ENCODE data around the gene ANKEF1.
"Not testable (repeated sequence)": the region's sequence is repeated elsewhere in the genome, so short reads cannot be mapped to it uniquely, and the experiment has no call there.

ANKEF1 gene

GRCh38 chr20:10034717-10035571 is at the start of gene ANKEF1:
TSS of gene ANKEF1 (plus strand) at chr20:10034987. CDS start at chr20:10038302, 3,315 bp downstream.
- peak; percentile 38 for DNase-seq (ENCODE audit: low read depth)

- DNase-seq (ENCODE audit: low read depth): no peak
Measured at GRCh38 chr20:9985281-9985680, 49.5 kb upstream of the ANKEF1 start.

DNA sequence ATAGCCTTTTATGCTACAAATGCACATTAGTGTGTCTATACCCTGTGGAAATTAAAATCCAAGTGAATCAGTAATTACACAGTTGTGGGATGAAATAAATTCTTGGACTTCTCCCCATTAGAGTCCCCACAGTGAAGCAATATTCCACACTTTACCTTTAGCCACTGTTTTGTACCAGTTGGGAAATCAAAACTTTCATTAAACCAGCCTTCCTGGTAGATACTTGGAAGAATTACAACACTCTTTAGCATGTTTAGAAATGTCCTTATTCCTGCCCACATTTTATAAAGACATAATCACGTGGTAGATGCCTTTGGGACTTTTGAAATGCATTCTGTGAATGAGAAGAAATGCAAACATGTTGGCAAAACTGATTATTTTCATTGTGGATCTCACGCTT is 49.0 kb upstream of the ANKEF1 start:
- DNase-seq (ENCODE audit: low read depth): no peak

- DNase-seq (ENCODE audit: low read depth): no peak
Measured at GRCh38 chr20:9989066-9989724, 45.6 kb upstream of the ANKEF1 start.

GRCh38 chr20:9993137-9993536 is 41.6 kb upstream of the ANKEF1 start:
- no peak for DNase-seq (ENCODE audit: low read depth)

DNA sequence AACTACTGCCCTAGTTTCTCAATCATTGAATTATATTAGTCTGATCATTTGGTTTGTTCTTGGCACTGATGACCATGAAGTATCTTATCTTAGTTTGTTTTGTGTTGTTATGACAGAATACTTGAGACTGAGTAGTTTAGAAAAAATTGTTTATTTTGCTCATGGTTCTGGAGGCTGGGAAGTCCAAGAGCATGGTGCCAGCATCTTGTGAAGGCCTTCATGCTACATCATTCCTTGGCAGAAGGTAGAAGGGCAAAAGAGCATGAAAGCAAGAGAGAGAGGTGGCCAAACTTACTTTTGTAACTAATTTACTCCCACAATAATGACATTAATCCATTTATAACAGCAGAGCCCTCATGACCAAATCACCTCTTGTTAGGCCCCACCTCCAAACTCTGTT is 40.1 kb upstream of the ANKEF1 start:
- no peak for DNase-seq (ENCODE audit: low read depth)

DNA sequence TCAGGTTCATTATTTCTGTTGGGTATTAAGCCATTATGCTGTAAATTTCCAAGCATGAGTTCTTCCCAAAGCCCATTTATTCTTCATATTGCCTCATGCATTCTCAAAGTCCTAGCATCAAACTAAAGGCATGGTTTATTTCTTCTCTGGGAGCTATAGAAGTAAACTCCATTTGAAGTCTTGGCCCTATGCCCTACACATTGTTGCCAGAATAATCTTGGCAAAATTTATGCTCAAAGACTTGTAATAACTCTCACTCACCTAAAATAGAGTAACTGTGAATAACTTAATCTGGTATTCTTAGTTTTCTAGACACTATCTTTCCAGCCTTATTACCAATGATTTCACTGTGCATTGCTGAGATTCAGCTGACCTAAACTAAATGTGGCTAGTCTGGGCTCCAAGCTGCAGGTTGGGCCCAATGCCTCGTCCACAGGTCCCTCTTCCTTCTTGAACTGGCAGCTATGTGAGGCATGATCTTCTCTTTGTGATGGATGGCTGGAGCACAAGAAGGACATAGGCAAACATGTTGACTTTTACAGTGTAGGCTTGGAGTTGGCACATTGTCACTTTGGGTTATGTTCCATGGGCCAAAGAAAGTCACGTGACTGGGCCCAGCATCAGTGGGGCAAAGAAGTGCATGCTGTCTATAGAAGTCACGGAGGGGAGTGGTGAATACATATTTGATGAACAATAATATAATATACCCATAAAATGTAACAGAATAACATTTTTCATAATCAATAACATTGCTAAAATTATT is 39.1 kb upstream of the ANKEF1 start:
- no peak for DNase-seq (ENCODE audit: low read depth)

GRCh38 chr20:9996944-9997343 is 37.8 kb upstream of the ANKEF1 start:
- DNase-seq (ENCODE audit: low read depth): no peak

GRCh38 chr20:9999645-10000044 is 35.1 kb upstream of the ANKEF1 start:
- no peak for DNase-seq (ENCODE audit: low read depth)

DNA sequence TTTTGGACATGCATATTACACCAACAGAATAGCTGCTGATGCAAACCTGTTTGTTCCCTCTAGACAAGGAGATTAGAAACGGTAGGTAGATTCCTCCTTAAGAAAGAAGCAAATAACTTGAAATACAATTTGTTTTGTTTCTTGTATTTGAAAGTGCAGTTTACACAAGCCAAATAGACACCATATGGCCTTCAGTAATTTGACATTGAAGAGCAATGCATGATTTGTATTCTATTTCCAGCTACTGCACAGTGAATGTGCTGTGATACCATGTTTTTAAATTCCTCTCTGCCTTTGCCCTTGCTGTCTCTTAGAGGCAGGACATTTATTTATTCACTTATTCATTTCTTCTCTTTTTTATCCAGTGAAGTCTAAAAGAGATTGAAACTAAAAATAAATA is 31.9 kb upstream of the ANKEF1 start:
- DNase-seq (ENCODE audit: low read depth): no peak

GRCh38 chr20:10004900-10005299 is 29.9 kb upstream of the ANKEF1 start:
- no peak for DNase-seq (ENCODE audit: low read depth)

- no peak for DNase-seq (ENCODE audit: low read depth)
Measured at GRCh38 chr20:10005885-10006284, 28.9 kb upstream of the ANKEF1 start.

- no peak for DNase-seq (ENCODE audit: low read depth)
Measured at GRCh38 chr20:10006447-10007090, 28.2 kb upstream of the ANKEF1 start.

- DNase-seq (ENCODE audit: low read depth): no peak
Measured at GRCh38 chr20:10007158-10007557, 27.6 kb upstream of the ANKEF1 start.

- DNase-seq (ENCODE audit: low read depth): no peak
Measured at GRCh38 chr20:10007747-10008146, 27.0 kb upstream of the ANKEF1 start.

DNA sequence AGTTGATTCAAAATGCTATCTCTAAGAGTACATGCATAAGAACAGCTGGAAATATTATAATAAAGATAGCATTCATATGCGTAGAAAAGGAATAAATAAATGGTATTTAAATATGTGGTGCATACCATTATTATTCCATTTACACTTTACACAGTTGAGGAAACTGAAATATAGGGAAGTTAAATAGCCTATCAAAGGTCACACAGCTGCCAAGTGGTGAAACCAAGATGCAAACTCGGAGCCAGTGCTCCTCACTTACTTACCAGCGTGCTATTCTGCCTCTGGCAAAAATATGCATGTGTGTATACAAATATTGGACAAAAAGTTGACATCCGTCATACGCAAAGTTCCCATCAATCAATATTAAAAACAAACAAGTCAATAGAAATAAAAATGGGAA is 22.3 kb upstream of the ANKEF1 start:
- DNase-seq (ENCODE audit: low read depth): no peak

GRCh38 chr20:10014431-10014830 is 20.4 kb upstream of the ANKEF1 start:
- no peak for DNase-seq (ENCODE audit: low read depth)

- no peak for DNase-seq (ENCODE audit: low read depth)
Measured at GRCh38 chr20:10020937-10021336, 13.8 kb upstream of the ANKEF1 start.

DNA sequence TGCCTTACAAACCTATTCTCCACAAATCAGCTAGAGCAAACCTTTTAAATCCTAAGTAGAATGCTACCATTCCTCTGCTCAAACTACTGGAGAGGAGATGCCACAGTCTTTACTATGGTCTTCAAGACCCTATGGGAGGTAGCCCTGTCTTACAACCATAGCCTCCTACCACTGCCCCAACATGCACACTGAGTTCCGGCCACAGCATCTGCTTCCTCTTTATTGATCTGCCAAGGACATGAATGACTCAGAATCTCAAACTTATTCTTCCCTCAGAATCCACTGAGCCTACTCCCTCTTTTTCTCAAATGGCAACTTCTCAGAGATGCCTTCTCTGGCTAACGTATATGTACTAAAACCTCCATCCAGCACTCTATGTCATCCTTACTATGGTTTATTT is 12.2 kb upstream of the ANKEF1 start:
- no peak for DNase-seq (ENCODE audit: low read depth)

DNA sequence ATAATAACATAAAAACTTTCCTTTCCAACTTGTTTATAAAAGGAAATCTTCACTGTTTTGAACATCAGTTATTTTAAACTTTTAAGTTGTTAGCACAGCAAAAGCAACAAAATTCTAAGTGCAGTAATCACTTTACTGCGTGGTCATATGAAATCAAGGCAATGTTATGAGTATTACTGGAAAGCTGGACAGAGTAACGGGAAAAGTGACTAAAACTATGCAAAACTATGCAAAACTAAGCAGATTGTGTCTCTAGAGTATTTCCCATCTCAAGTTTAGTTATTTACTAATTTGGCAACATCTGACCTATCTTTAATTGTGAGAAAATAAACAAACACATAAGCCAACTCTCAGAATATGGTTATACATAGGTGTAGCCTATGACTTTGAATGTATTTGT is 10.9 kb upstream of the ANKEF1 start:
- DNase-seq (ENCODE audit: low read depth): no peak

DNA sequence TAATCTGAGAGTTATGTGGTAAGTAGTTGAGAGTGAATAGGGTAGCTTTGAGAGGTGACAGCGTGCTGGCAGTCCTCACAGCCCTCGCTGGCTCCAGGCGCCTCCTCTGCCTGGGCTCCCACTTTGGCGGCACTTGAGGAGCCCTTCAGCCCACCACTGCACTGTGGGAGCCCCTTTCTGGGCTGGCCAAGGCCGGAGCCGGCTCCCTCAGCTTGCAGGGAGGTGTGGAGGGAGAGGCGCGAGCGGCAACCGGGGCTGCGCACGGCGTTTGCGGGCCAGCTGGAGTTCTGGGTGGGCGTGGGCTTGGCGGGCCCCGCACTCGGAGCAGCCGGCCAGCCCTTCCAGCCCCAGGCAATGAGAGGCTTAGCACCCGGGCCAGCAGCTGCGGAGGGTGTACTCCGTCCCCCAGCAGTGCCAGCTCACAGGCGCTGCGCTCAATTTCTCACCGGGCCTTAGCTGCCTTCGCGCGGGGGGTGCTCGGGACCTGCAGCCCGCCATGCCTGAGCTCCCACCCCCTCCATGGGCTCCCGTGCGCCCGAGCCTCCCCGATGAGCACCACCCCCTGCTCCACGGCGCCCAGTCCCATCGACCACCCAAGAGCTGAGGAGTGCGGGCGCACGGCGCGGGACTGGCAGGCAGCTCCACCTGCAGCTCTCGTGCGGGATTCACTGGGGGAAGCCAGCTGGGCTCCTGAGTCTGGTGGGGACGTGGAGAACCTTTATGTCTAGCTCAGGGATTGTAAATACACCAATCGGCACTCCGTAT is 3.2 kb upstream of the ANKEF1 start:
- not testable (repeated sequence) for DNase-seq (ENCODE audit: low read depth)

DNA sequence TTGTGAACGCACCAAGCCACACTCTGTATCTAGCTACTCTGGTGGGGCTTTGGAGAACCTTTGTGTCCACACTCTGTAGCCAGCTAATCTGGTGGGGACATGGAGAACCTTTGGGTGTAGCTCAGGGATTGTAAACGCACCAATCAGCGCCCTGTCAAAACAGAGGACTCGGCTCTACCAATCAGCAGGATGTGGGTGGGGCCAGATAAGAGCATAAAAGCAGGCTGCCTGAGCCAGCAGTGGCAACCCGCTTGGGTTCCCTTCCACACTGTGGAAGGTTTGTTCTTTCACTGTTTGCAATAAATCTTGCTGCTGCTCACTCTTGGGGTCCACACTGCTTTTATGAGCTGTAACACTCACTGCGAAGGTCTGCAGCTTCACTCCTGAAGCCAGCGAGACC is 2.5 kb upstream of the ANKEF1 start:
- not testable (repeated sequence) for DNase-seq (ENCODE audit: low read depth)
